Heart left ventricle (tissue), 16 donors: Measurements from ENCODE around the gene HSD17B14. TPM values are rescaled to one million over a fixed set of nuclear protein-coding genes. Genes with fewer than 3 reads are reported as not detected.
"Not testable (repeated sequence)": the region's sequence is repeated elsewhere in the genome, so short reads cannot be mapped to it uniquely, and the experiment has no call there.

Source experiments
- ATAC-seq, 4 donors: fragments of 200-7000 bp; cut with Tn5 transposase; one replicate each; pipeline ENCODE4 v1.9.1; 2020 to 2022; ENCODE audit warnings: moderate library complexity in 4 of 4, mild to moderate bottlenecking in 3 of 4, moderate number of reproducible peaks in 1 of 4
- DNase-seq, 5 donors: peaks; one replicate each; pipeline ENCODE4 v3.0.0-alpha.2; 2020
- H3K27ac ChIP-seq, 12 donors: fragments of 200-600 bp; sonication (generic) in 4 of 12; one replicate each; pipeline versions ENCODE4 v1.5.0 to v1.8.0; 2016 to 2022; ENCODE audit warnings: mild to moderate bottlenecking in 2 of 12
- H3K27me3 ChIP-seq, 9 donors: fragments of 200-600 bp; sonication (generic) in 2 of 9; one replicate each; pipeline versions ENCODE4 v1.5.1 to v1.8.0; 2016 to 2022; ENCODE audit warnings: mild to moderate bottlenecking in 3 of 9
- H3K36me3 ChIP-seq, 9 donors: fragments of 200-600 bp; sonication (generic) in 2 of 9; one replicate each; pipeline versions ENCODE4 v1.5.0 to v1.8.0; 2018 to 2022; ENCODE audit warnings: mild to moderate bottlenecking in 2 of 9
- H3K4me1 ChIP-seq, 12 donors: fragments of 200-600 bp; sonication (generic) in 4 of 12; one replicate each; pipeline versions ENCODE4 v1.5.0 to v1.8.0; 2016 to 2022; ENCODE audit warnings: mild to moderate bottlenecking in 3 of 12
- H3K4me3 ChIP-seq, 12 donors: fragments of 200-600 bp; sonication (generic) in 4 of 12; one replicate each; pipeline versions ENCODE4 v1.5.0 to v1.8.0; 2017 to 2022; ENCODE audit warnings: mild to moderate bottlenecking in 9 of 12, moderate library complexity in 4 of 12
- H3K9me3 ChIP-seq, 12 donors: fragments of 200-600 bp; sonication (generic) in 4 of 12; one replicate each; pipeline versions ENCODE4 v1.5.0 to v1.8.0; 2016 to 2022; ENCODE audit warnings: mild to moderate bottlenecking in 1 of 12
- CTCF ChIP-seq, 12 donors: fragments of 200-600 bp; sonication (generic) in 4 of 12; IDR thresholded peaks; one replicate each; pipeline versions ENCODE4 v1.5.0 to v1.8.0; 2018 to 2022; ENCODE audit warnings: antibody characterized with exemption in 12 of 12, mild to moderate bottlenecking in 5 of 12
- POLR2A ChIP-seq, 2 donors: fragments of 450-650 bp; IDR thresholded peaks; one replicate each; pipeline ENCODE4 v1.6.1; 2017; ENCODE audit warnings: antibody characterized with exemption in 2 of 2, mild to moderate bottlenecking in 2 of 2, moderate library complexity in 2 of 2
- WGBS, 4 donors: extraction: QIAGEN DNeasy Blood & Tissue Kit in 2 of 4; methylation state at CpG; one replicate each; pipeline versions ENCODE4 v1.1.5 to v1.1.7; 2013 to 2018; 5-methylcytosine and 5-hydroxymethylcytosine counted together
- intact Hi-C, 10 donors: fragments of 100-400 bp; cut with DNase I; formaldehyde crosslinking; loops; one replicate each; pipeline versions ENCODE4 v1.11.1 to v1.14.2; 2022
- polyA plus RNA-seq, 2 donors: library from polyadenylated mRNA; stranded (reverse); fragments of 200-250 nt; gene quantifications; one replicate each; pipeline ENCODE4 v1.2.3, GENCODE V29; 2013
- total RNA-seq, 9 donors: library from RNA; depleted of rRNA in 2 of 9; stranded (reverse); fragments of >200 nt in 2 of 9; fragmentation: NEBNext Ultra II Directional in 3 of 9; extraction: Animal tissue kit (Norgen Biotek cat#: 25700) in 3 of 9; gene quantifications; one replicate each; pipeline versions ENCODE4 v1.1.0 to v1.2.4, GENCODE V29; 2016 to 2023
- donor health status: ischemic (EF 13 %, LVEDD 7.1; RV severe dilation, severe dysfunction).
- donor health status: healthy with polysubstance abuse.
- donor health status: DM: no; HTN: yes; CAD: no.
- donor health status: DM: no; HTN: no; CAD: no.
- donor health status: ischemic (EF 25% LVEDD 6.9; RV normal size, moderate dysfunction).
- donor health status: ischemic (EF 25% LVEDD 5.7; RV mildly dilated, moderate dysfunction).
- donor health status: healthy.
- donor health status: DM: yes; HTN: yes; CAD: no.
- donor health status: ischemic (EF 35%, LVEDD 5.7; RV mildly dilated, moderate dysfunction).
- donor health status: nonischemic (EF 11% LVEDD 7.7; RV severe dilation, severe dysfunction).
- donor health status: DM: yes; HTN: yes; CAD: no.
- donor health status: PGD.
- donor health status: ischemic (EF 29% LVEDD 5.4; RV normal size, mild dysfunction).
- donor health status: nonischemic (EF 23%, LVEDD 6.1; RV moderate dilation, normal function).

The HSD17B14 gene
- total and polyA plus RNA-seq, 11 donors = 1.2 to 5.4 (median 2.7) TPM; not detected in 1

- 40 to 54% (median 47%) methylated on average over 30 of the region's 30 CpGs for WGBS, 4 donors
- not testable (repeated sequence) for ATAC-seq, H3K9me3 ChIP-seq, H3K27me3 ChIP-seq
- TF ChIP-seq POLR2A (IDR thresholded peaks at IDR 0.05) = peak in 1 of 2 donors; percentile 35
- Histone ChIP-seq H3K4me1 (peaks cover 11 to 74% (median 45%) of the 10 kb centered on the region in 12 donors), H3K27ac (peak overlapping the region; percentile 98 to 100 (median 100)), H3K4me3 (peak overlapping the region; percentile 75 to 99 (median 89)), H3K36me3 (peaks cover 0 to 62% (median 49%) of the 10 kb centered on the region in 9 donors)
- peak in 1 of 5 donors; percentile 70 for DNase-seq
- intact Hi-C loops = loop anchor here in 3 of 10 donors (5.0 to 10.0 kb wide), 3 partner anchors 81 to 278 kb away; partner anchors contain the start of genes FTL (in 1 of the 3), HRC (in 1 of the 3) and TRPM4 (in 1 of the 3)
Measured at GRCh38 chr19:48876043-48876981, 40.0 kb upstream of the HSD17B14 start.

- H3K36me3 ChIP-seq = peaks cover 0 to 62% (median 49%) of the 10 kb centered on the region in 9 donors
- DNase-seq (peak in 4 of 5 donors; percentile 35 to 77 (median 48)), ATAC-seq (peak in 1 of 4 donors; percentile 3)
- H3K4me3 ChIP-seq = peak overlapping the region; percentile 75 to 99 (median 89)
- no peaks in the 10 kb centered on the region for H3K27me3 ChIP-seq
- H3K27ac ChIP-seq = peak overlapping the region; percentile 98 to 100 (median 100)
- TF ChIP-seq CTCF (IDR thresholded peaks at IDR 0.05) (no peak), POLR2A (IDR thresholded peaks at IDR 0.05) (no peak)
- H3K9me3 ChIP-seq = no peaks in the 10 kb centered on the region
- 5 to 9% (median 7%) methylated on average over 17 of the region's 17 CpGs for WGBS, 4 donors
- H3K4me1 ChIP-seq = peaks cover 11 to 68% (median 41%) of the 10 kb centered on the region in 12 donors
- intact Hi-C loops = loop anchor here in 7 of 10 donors (2.0 to 10.0 kb wide), 6 partner anchors 26 to 280 kb away; partner anchors contain the start of genes FTL (in 4 of the 7), HRC (in 1 of the 7), NUCB1 (in 1 of the 7) and TRPM4 (in 1 of the 7)
Measured at GRCh38 chr19:48874303-48875135, 38.2 kb upstream of the HSD17B14 start.

GRCh38 chr19:48873476-48874302, 37.4 kb upstream of the HSD17B14 start:
- Histone ChIP-seq H3K4me1 (peaks cover 11 to 65% (median 38%) of the 10 kb centered on the region in 12 donors), H3K27me3 (no peaks in the 10 kb centered on the region), H3K4me3 (peak overlapping the region; percentile 75 to 99 (median 89)), H3K36me3 (peaks cover 0 to 55% (median 49%) of the 10 kb centered on the region in 9 donors), H3K9me3 (no peaks in the 10 kb centered on the region), H3K27ac (peak overlapping the region; percentile 98 to 100 (median 100))
- peak; percentile 0 to 8 (median 4) for ATAC-seq
- WGBS, 4 donors = 10 to 25% (median 16%) methylated on average over 14 of the region's 14 CpGs
- intact Hi-C loops = loop anchor here in 8 of 10 donors (1.0 to 10.0 kb wide), 6 partner anchors 23 to 281 kb away; partner anchors contain the start of genes FTL (in 8 of the 8), NUCB1 (in 4 of the 8), HRC (in 1 of the 8) and TRPM4 (in 1 of the 8)
- TF ChIP-seq POLR2A (IDR thresholded peaks at IDR 0.05) (no peak), CTCF (IDR thresholded peaks at IDR 0.05) (no peak)
- DNase-seq = peak in 2 of 5 donors; percentile 23 to 41
